B cell (primary cell): ENCODE measurements around the gene AQP10. TPM values are rescaled to one million over a fixed set of nuclear protein-coding genes. Genes with fewer than 3 reads are reported as not detected.

Experiments used
- ATAC-seq: fragments of 200-7000 bp; cut with Tn5 transposase; one replicate; pipeline ENCODE4 v1.10.0; 2021; ENCODE audit warnings: low read depth, mild to moderate bottlenecking, moderate number of reproducible peaks, moderate library complexity
- CTCF ChIA-PET: fragments of 350-600 bp; sonication (Branson Sonifier 250); formaldehyde crosslinking; loops from one replicate; lab custom pipeline; 2021; ENCODE audit warnings: antibody characterized with exemption, inconsistent platforms; lab: Charles Lee
- POLR2A ChIA-PET: fragments of 350-600 bp; sonication (Branson Sonifier 250); formaldehyde crosslinking; loops from one replicate; lab custom pipeline; 2021; ENCODE audit warnings: antibody characterized with exemption; lab: Charles Lee
- DNase-seq: peaks from one replicate; pipeline ENCODE4 v3.0.0; 2013
- H2AFZ ChIP-seq: 2 replicates; pipeline ENCODE4 v1.6.1; 2012; ENCODE audit warnings: mild to moderate bottlenecking, low read depth, low read length; ENCODE audit not compliant: insufficient read depth, poor library complexity, severe bottlenecking
- H3K27ac ChIP-seq, 2 donors: 1 replicate in 1 of 2; 2 replicates in 1 of 2; pipeline ENCODE4 v1.5.1; 2012 to 2013; ENCODE audit warnings: low read length in 2 of 2, mild to moderate bottlenecking in 2 of 2, moderate library complexity in 1 of 2
- H3K27me3 ChIP-seq, 4 experiments: fragments of 200-600 bp in 1 of 4; sonication (generic) in 1 of 4; replicated peaks in 1 of 4; 1 replicate in 2 of 4; 2 replicates in 2 of 4; pipeline versions ENCODE4 v1.6.1 to v1.7.0; 2013 to 2016; ENCODE audit warnings: low read length in 3 of 4, mild to moderate bottlenecking in 2 of 4, mixed read lengths in 1 of 4, moderate library complexity in 1 of 4; ENCODE audit not compliant: insufficient read depth in 4 of 4, control insufficient read depth in 3 of 4; ENCODE audit errors: control extremely low read depth in 1 of 4
- H3K36me3 ChIP-seq, 2 experiments: replicated peaks in 1 of 2; 1 replicate in 1 of 2; 2 replicates in 1 of 2; pipeline versions ENCODE4 v1.6.1 to v1.7.1; 2013; ENCODE audit warnings: low read length in 1 of 2; ENCODE audit not compliant: insufficient read depth in 2 of 2, control insufficient read depth in 1 of 2; ENCODE audit errors: control extremely low read depth in 1 of 2, extremely low read depth in 1 of 2
- H3K4me1 ChIP-seq, 2 donors: fragments of 200-600 bp in 1 of 2; sonication (generic) in 1 of 2; 1 replicate in 1 of 2; 2 replicates in 1 of 2; pipeline versions ENCODE4 v1.5.1 to v1.6.1; 2013 to 2017; ENCODE audit warnings: low read length in 2 of 2; ENCODE audit not compliant: control insufficient read depth in 2 of 2, insufficient read depth in 2 of 2
- H3K4me2 ChIP-seq: replicated peaks from 2 replicates; pipeline ENCODE3; 2012; ENCODE audit warnings: mild to moderate bottlenecking, low read depth, low read length; ENCODE audit not compliant: poor library complexity, severe bottlenecking
- H3K4me3 ChIP-seq, 5 experiments: fragments of 200-600 bp in 1 of 5; sonication (generic) in 1 of 5; 1 replicate in 3 of 5; 2 replicates in 2 of 5; pipeline versions ENCODE4 v1.5.1 to v1.7.0; 2011 to 2016; ENCODE audit warnings: low read length in 4 of 5, mild to moderate bottlenecking in 4 of 5, low read depth in 2 of 5, control low read depth in 1 of 5, moderate library complexity in 1 of 5; ENCODE audit not compliant: insufficient read depth in 1 of 5; ENCODE audit errors: control extremely low read depth in 1 of 5, extremely low read depth in 1 of 5
- H3K79me2 ChIP-seq: fragments of 200-600 bp; sonication (generic); one replicate; pipeline ENCODE4 v1.6.0; 2016; ENCODE audit warnings: low read length; ENCODE audit not compliant: control insufficient read depth, insufficient read depth
- H3K9ac ChIP-seq: fragments of 200-600 bp; sonication (generic); 2 replicates; pipeline ENCODE4 v1.6.1; 2017; ENCODE audit warnings: mild to moderate bottlenecking, low read length, moderate library complexity
- H3K9me3 ChIP-seq, 3 donors: one replicate each; pipeline versions ENCODE4 v1.6.1 to v1.7.1; 2013; ENCODE audit warnings: low read length in 2 of 3; ENCODE audit not compliant: control insufficient read depth in 2 of 3, insufficient read depth in 1 of 3; ENCODE audit errors: control extremely low read depth in 1 of 3
- H4K20me1 ChIP-seq: 2 replicates; pipeline ENCODE4 v1.6.0; 2012; ENCODE audit warnings: mild to moderate bottlenecking, low read length; ENCODE audit not compliant: insufficient read depth, control insufficient read depth, poor library complexity, severe bottlenecking
- H3K27ac Mint-ChIP-seq: one replicate; pipeline ENCODE4 v1.8.0; 2021; ENCODE audit warnings: mixed read lengths
- H3K27me3 Mint-ChIP-seq: one replicate; pipeline ENCODE4 v1.8.0; 2021; ENCODE audit warnings: mixed read lengths
- H3K4me1 Mint-ChIP-seq: one replicate; pipeline ENCODE4 v1.8.0; 2021; ENCODE audit warnings: mixed read lengths
- H3K4me3 Mint-ChIP-seq: one replicate; pipeline ENCODE4 v1.8.0; 2021; ENCODE audit warnings: mixed read lengths
- H3K9me3 Mint-ChIP-seq: one replicate; pipeline ENCODE4 v1.8.0; 2022; ENCODE audit warnings: mixed read lengths; ENCODE audit not compliant: insufficient read depth
- CTCF ChIP-seq: fragments of 200-600 bp; IDR thresholded peaks from one replicate; pipeline ENCODE4 v1.8.0; 2022; ENCODE audit warnings: antibody characterized with exemption, mild to moderate bottlenecking
- EZH2 ChIP-seq: IDR thresholded peaks from 2 replicates; pipeline ENCODE4 v1.6.1; 2012; ENCODE audit warnings: borderline replicate concordance, low read depth, mild to moderate bottlenecking, moderate library complexity, low read length; ENCODE audit not compliant: insufficient read depth, poor library complexity, severe bottlenecking
- WGBS: methylation state at CpG from one replicate; pipeline ENCODE4 v1.1.5; 2013; ENCODE audit warnings: missing lambda C conversion rate; ENCODE audit not compliant: insufficient coverage; 5-methylcytosine and 5-hydroxymethylcytosine counted together
- intact Hi-C: fragments of 100-400 bp; cut with micrococcal nuclease; formaldehyde crosslinking; loops from one replicate; pipeline ENCODE4 v1.10.0; 2022
- polyA plus RNA-seq: library from polyadenylated mRNA; depleted of rRNA; stranded (reverse); fragments of >200 nt; gene quantifications from 2 replicates; pipeline ENCODE4 v1.2.3, GENCODE V29; 2012
- total RNA-seq, 2 donors: library from RNA; stranded (reverse); fragments of 120-200 nt in 1 of 2; gene quantifications; 1 replicate in 1 of 2; 2 replicates in 1 of 2; pipeline versions ENCODE4 v1.2.3 to v1.2.4, GENCODE V29; 2013 to 2022

Gene AQP10
- total and polyA plus RNA-seq, 2 donors (not counting 1 experiment from before 2014, with no cell fraction given) = 0.06 TPM; not detected in 1

DNA sequence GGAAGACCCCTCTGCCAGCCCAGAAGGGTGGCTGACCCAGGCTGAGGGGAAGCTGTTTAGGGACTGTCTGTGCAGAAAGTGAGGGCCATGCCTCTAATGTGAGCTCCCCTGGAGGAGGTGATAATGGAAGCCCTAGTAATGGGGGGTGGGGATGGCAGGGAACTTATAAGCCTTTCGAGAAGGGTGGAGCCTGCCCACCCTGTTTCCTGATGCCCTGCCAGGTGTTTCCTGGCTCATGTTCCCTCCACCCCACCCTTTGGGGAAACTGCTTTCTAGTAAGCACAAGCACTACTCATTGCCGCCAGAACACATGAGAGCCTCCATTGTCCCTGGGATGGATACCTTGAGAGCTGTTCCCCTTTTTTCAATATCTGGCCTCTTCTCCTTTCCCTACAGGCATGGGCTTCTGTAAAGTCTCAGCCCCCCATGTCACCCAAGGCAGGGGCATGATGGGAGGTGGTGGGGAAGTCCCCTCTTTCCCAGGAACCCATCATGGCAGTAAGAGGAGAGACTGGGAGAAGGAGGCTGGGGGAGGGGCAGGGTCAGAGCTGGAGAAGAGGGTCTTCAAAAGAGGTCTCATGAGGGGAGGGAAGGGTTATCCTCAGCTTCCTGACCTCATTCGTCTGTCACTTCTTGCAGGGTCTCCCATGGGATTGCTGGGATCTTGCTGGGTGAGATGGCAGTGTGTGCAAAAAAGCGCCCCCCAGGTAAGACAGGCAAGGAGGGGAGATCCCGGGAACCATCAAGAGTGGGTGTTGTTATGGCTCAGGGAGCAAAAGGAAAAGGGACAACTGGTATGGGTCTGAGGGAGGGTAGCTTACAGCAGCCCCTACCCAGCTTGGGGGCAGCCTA, 6.8 kb downstream of the AQP10 start:
- peak overlapping the region; percentile 38 to 87 (median 56) for H3K4me3 ChIP-seq

More for the DNA sequence above, 6.8 kb downstream of the AQP10 start:
- H3K27me3 ChIP-seq = peaks cover 0 to 7% (median 3%) of the 10 kb centered on the region in 4 experiments
- POLR2A ChIA-PET = no interaction called here
- no peak for TF ChIP-seq EZH2
- TF ChIP-seq CTCF = no peak
- CTCF ChIA-PET = interaction anchor here (0.9 to 8.8 kb wide), 4 partner anchors 8 to 609 kb away, joined by 3 to 148 read pairs (median 4); partner anchors contain the start of gene PMVK
- 9% methylated on average over 5 of the region's 5 CpGs for WGBS
- peaks cover 0 to 21% of the 10 kb centered on the region in 2 experiments for H3K36me3 ChIP-seq
- no peaks in the 10 kb centered on the region for H3K9me3 ChIP-seq
- peak overlapping the region; percentile 48 for H3K27ac ChIP-seq
- ATAC-seq = no peak
- Mint-ChIP-seq H3K27me3 (peaks cover 4% of the 10 kb centered on the region), H3K4me1 (peaks cover 52% of the 10 kb centered on the region), H3K9me3 (no peaks in the 10 kb centered on the region), H3K4me3 (peak overlapping the region; percentile 88), H3K27ac (peak overlapping the region; percentile 86)
- peaks cover 39 to 56% of the 10 kb centered on the region in 2 donors for H3K4me1 ChIP-seq
- intact Hi-C loops = loop anchor here (1.0 to 10.0 kb wide), 8 partner anchors 55 to 1955 kb away; partner anchors contain the start of genes HAX1, IL6R, PMVK and SMG5
- peak overlapping the region; percentile 50 for H2AFZ ChIP-seq
- peak overlapping the region; percentile 65 for H3K9ac ChIP-seq
- H3K4me2 ChIP-seq = peak overlapping the region; percentile 92
- H3K79me2 ChIP-seq = no peaks in the 10 kb centered on the region
- peaks cover 14% of the 10 kb centered on the region for H4K20me1 ChIP-seq
- peak; percentile 79 for DNase-seq
